ENCODE results near the gene RREB1. TPM values are rescaled to one million over a fixed set of nuclear protein-coding genes. Genes with fewer than 3 reads are reported as not detected.

Gene RREB1
- polyA plus RNA-seq, 1 experiment, result 2.6 TPM

- CTCF ChIA-PET, result interaction anchor here (0.6 kb wide), 1 partner anchor 15 kb away, joined by 5 read pairs; no protein-coding TSS in a partner anchor
- POLR2A ChIA-PET, result no interaction called here
- no peak for TF ChIP-seq CTCF (IDR thresholded peaks at IDR 0.05; ENCODE audit: low read depth, low read length)
- Histone ChIP-seq H3K9me3 (ENCODE audit: control insufficient read depth, insufficient read depth, low read length) (peaks cover 3% of the 10 kb centered on the region; the same call in 1 of the 2 replicates), H3K27ac (ENCODE audit: low read depth, low read length) (no peak overlapping the region), H3K27me3 (ENCODE audit: control insufficient read depth, insufficient read depth, low read length) (no peaks in the 10 kb centered on the region), H3K4me3 (ENCODE audit: low read depth, low read length) (no peak overlapping the region)
- no peak for DNase-seq (ENCODE audit: low read depth, low spot score)
Measured at GRCh38 chr6:7228662-7229375, 121.1 kb downstream of the RREB1 start.

- ChIA-PET POLR2A (no interaction called here), CTCF (no interaction called here)
- H3K27ac ChIP-seq (ENCODE audit: low read depth, low read length), result no peak overlapping the region
- no peak for TF ChIP-seq CTCF (IDR thresholded peaks at IDR 0.05; ENCODE audit: low read depth, low read length)
- H3K9me3 ChIP-seq (ENCODE audit: control insufficient read depth, insufficient read depth, low read length), result peaks cover 3% of the 10 kb centered on the region; the same call in 1 of the 2 replicates
- DNase-seq (ENCODE audit: low read depth, low spot score), result no peak
- no peaks in the 10 kb centered on the region for H3K27me3 ChIP-seq (ENCODE audit: control insufficient read depth, insufficient read depth, low read length)
- no peak overlapping the region for H3K4me3 ChIP-seq (ENCODE audit: low read depth, low read length)
Measured at GRCh38 chr6:7229376-7230326, 121.9 kb downstream of the RREB1 start.

- no peak for TF ChIP-seq CTCF (IDR thresholded peaks at IDR 0.05; ENCODE audit: low read depth, low read length)
- no peak for DNase-seq (ENCODE audit: low read depth, low spot score)
- no peak overlapping the region for H3K4me3 ChIP-seq (ENCODE audit: low read depth, low read length)
- ChIA-PET CTCF (no interaction called here), POLR2A (no interaction called here)
- no peak overlapping the region for H3K27ac ChIP-seq (ENCODE audit: low read depth, low read length)
- H3K9me3 ChIP-seq (ENCODE audit: control insufficient read depth, insufficient read depth, low read length), result peaks cover 3% of the 10 kb centered on the region; the same call in 1 of the 2 replicates
- no peaks in the 10 kb centered on the region for H3K27me3 ChIP-seq (ENCODE audit: control insufficient read depth, insufficient read depth, low read length)
Measured at GRCh38 chr6:7230327-7230691, 122.5 kb downstream of the RREB1 start.

GRCh38 chr6:7230956-7231713 is 123.4 kb downstream of the RREB1 start:
- no peak for TF ChIP-seq CTCF (IDR thresholded peaks at IDR 0.05; ENCODE audit: low read depth, low read length)
- CTCF ChIA-PET, result interaction anchor here (4.2 kb wide), 1 partner anchor 12 kb away, joined by 37 read pairs; no protein-coding TSS in a partner anchor
- Histone ChIP-seq H3K27ac (ENCODE audit: low read depth, low read length) (no peak overlapping the region), H3K9me3 (ENCODE audit: control insufficient read depth, insufficient read depth, low read length) (peaks cover 3% of the 10 kb centered on the region; the same call in 1 of the 2 replicates), H3K27me3 (ENCODE audit: control insufficient read depth, insufficient read depth, low read length) (no peaks in the 10 kb centered on the region), H3K4me3 (ENCODE audit: low read depth, low read length) (no peak overlapping the region)
- DNase-seq (ENCODE audit: low read depth, low spot score), result no peak
- POLR2A ChIA-PET, result no interaction called here
